ENCODE data around the gene ZNF197.
"Not testable (repeated sequence)": the region's sequence is repeated elsewhere in the genome, so short reads cannot be mapped to it uniquely, and the experiment has no call there.

ZNF197 gene

GRCh38 chr3:44624749-44625480, at the start of gene ZNF197:
Gene ZNF197, plus strand, starts transcription at chr3:44625036. Its CDS starts 4,119 bp downstream, at chr3:44629155.
- peak; percentile 34 for DNase-seq

GRCh38 chr3:44576613-44577012, 48.2 kb upstream of the ZNF197 start:
- no peak for DNase-seq

GRCh38 chr3:44577354-44577952, 47.4 kb upstream of the ZNF197 start:
- not testable (repeated sequence) for DNase-seq

- not testable (repeated sequence) for DNase-seq
Measured at GRCh38 chr3:44578316-44578715, 46.5 kb upstream of the ZNF197 start.

- DNase-seq = not testable (repeated sequence)
Measured at GRCh38 chr3:44578924-44579515, 45.8 kb upstream of the ZNF197 start.

- DNase-seq = not testable (repeated sequence)
Measured at GRCh38 chr3:44579749-44580148, 45.1 kb upstream of the ZNF197 start.

GRCh38 chr3:44580971-44581370, 43.9 kb upstream of the ZNF197 start:
- DNase-seq = not testable (repeated sequence)

- no peak for DNase-seq
Measured at GRCh38 chr3:44584646-44585501, 40.0 kb upstream of the ZNF197 start, which contains the start of gene ZNF660. Gene ZNF660, plus strand, starts transcription at chr3:44584964. Its CDS starts 9,230 bp downstream, at chr3:44594194.

- DNase-seq = no peak
Measured at GRCh38 chr3:44596621-44597020, 28.2 kb upstream of the ZNF197 start.

- no peak for DNase-seq
Measured at GRCh38 chr3:44601749-44602148, 23.1 kb upstream of the ZNF197 start.

- DNase-seq = no peak
Measured at GRCh38 chr3:44612678-44613077, 12.2 kb upstream of the ZNF197 start.

GRCh38 chr3:44628716-44629115, 3.9 kb downstream of the ZNF197 start:
- DNase-seq = no peak

GRCh38 chr3:44632193-44632592, 7.4 kb downstream of the ZNF197 start:
- DNase-seq = no peak

GRCh38 chr3:44642337-44642736, 17.5 kb downstream of the ZNF197 start:
- no peak for DNase-seq

GRCh38 chr3:44643024-44643423, 18.2 kb downstream of the ZNF197 start:
- DNase-seq = no peak

GRCh38 chr3:44647771-44648170, 22.9 kb downstream of the ZNF197 start:
- DNase-seq = no peak

GRCh38 chr3:44648564-44649229, 23.9 kb downstream of the ZNF197 start, which contains the start of gene ZNF35:
Gene ZNF35, plus strand, starts transcription at chr3:44648732. Its CDS starts 2,336 bp downstream, at chr3:44651068.
- DNase-seq = peak; percentile 11

GRCh38 chr3:44649709-44650108, 24.9 kb downstream of the ZNF197 start:
- no peak for DNase-seq

- no peak for DNase-seq
Measured at GRCh38 chr3:44654039-44654438, 29.2 kb downstream of the ZNF197 start.

GRCh38 chr3:44659015-44659414, 34.2 kb downstream of the ZNF197 start:
- no peak for DNase-seq

GRCh38 chr3:44659434-44659833, 34.6 kb downstream of the ZNF197 start:
- DNase-seq = no peak

GRCh38 chr3:44661189-44661588, 36.4 kb downstream of the ZNF197 start:
- no peak for DNase-seq

Data from stimulated activated naive CD4-positive, alpha-beta T cell treated with Interleukin-2 at 50 U/mL for 16 hours (primary cell).